Endothelial cell of umbilical vein (primary cell): Measurements from ENCODE around the gene USP2. TPM values are rescaled to one million over a fixed set of nuclear protein-coding genes. Genes with fewer than 3 reads are reported as not detected.
A peak's percentile ranks its signal among the peaks of the same experiment; 100 is the strongest.

Experiments used
- BruUV-seq: library from RNA; stranded (reverse); fragments of 400-500 nt; replicated peaks from 2 replicates; lab custom pipeline; 2021; lab: Mats Ljungman, UMichigan
- CTCF ChIA-PET: fragments of 300-600, 350-600 bp; sonication (Branson Sonifier 250); formaldehyde crosslinking; loops from one replicate; lab custom pipeline; 2021; ENCODE audit warnings: antibody characterized with exemption, inconsistent platforms; lab: Charles Lee
- POLR2A ChIA-PET: fragments of 300-600, 350-600 bp; sonication (Branson Sonifier 250); formaldehyde crosslinking; loops from one replicate; lab custom pipeline; 2021; ENCODE audit warnings: antibody characterized with exemption, inconsistent platforms; lab: Charles Lee
- DNase-seq: peaks from one replicate; pipeline ENCODE4 v3.0.0-alpha.2; 2011; ENCODE audit warnings: low read depth, low spot score
- FAIRE-seq: peaks from 2 replicates; lab custom pipeline; 2011; peaks lifted over from hg19 to GRCh38; lab: Jason Lieb, UNC
- H2AFZ ChIP-seq: 2 replicates; pipeline ENCODE4 v1.6.0; 2012; ENCODE audit warnings: low read depth, low read length, control low read depth, inconsistent platforms
- H3K27ac ChIP-seq: 2 replicates; pipeline ENCODE4 v1.5.1; 2011; ENCODE audit warnings: low read depth, mild to moderate bottlenecking, control low read depth, low read length, moderate library complexity; ENCODE audit not compliant: insufficient read depth
- H3K27me3 ChIP-seq, 2 experiments: 2 replicates each; pipeline versions ENCODE4 v1.6.0 to v1.6.1; 2011; ENCODE audit warnings: low read length in 2 of 2, mixed read lengths in 1 of 2; ENCODE audit not compliant: control insufficient read depth in 2 of 2, insufficient read depth in 2 of 2
- H3K36me3 ChIP-seq, 2 experiments: 2 replicates in 1 of 2; 3 replicates in 1 of 2; pipeline ENCODE4 v1.5.1; 2011; ENCODE audit warnings: low read length in 2 of 2, mild to moderate bottlenecking in 1 of 2, moderate library complexity in 1 of 2; ENCODE audit not compliant: control insufficient read depth in 2 of 2, insufficient read depth in 2 of 2; ENCODE audit errors: extremely low read depth in 1 of 2
- H3K4me1 ChIP-seq: 3 replicates; pipeline ENCODE4 v1.5.1; 2011; ENCODE audit warnings: mild to moderate bottlenecking, low read length; ENCODE audit not compliant: control insufficient read depth, insufficient read depth; ENCODE audit errors: extremely low read depth
- H3K4me2 ChIP-seq: 2 replicates; pipeline ENCODE4 v1.6.1; 2011; ENCODE audit warnings: low read length, control low read depth, mixed read lengths; ENCODE audit not compliant: insufficient read depth
- H3K4me3 ChIP-seq, 3 experiments: fragments of 200-600 bp in 1 of 3; sonication (generic), shearing (Covaris generic) in 1 of 3; replicated peaks in 1 of 3; 2 replicates each; pipeline ENCODE4 v1.5.1; 2011 to 2016; ENCODE audit warnings: control low read depth in 3 of 3, low read length in 3 of 3, mild to moderate bottlenecking in 2 of 3, inconsistent platforms in 1 of 3, low read depth in 1 of 3, moderate library complexity in 1 of 3; ENCODE audit not compliant: insufficient read depth in 1 of 3
- H3K79me2 ChIP-seq: 2 replicates; pipeline ENCODE4 v1.6.0; 2012; ENCODE audit warnings: low read length, inconsistent platforms; ENCODE audit not compliant: control insufficient read depth, insufficient read depth
- H3K9ac ChIP-seq: replicated peaks from 2 replicates; pipeline ENCODE3; 2011; ENCODE audit warnings: low read length, control low read depth; ENCODE audit not compliant: insufficient read depth; ENCODE audit errors: extremely low read depth
- H3K9me1 ChIP-seq: replicated peaks from 3 replicates; pipeline ENCODE4 v1.6.0; 2011; ENCODE audit warnings: mild to moderate bottlenecking, low read length; ENCODE audit not compliant: control insufficient read depth, insufficient read depth; ENCODE audit errors: extremely low read depth
- H3K9me3 ChIP-seq: replicated peaks from 2 replicates; pipeline ENCODE4 v1.5.1; 2012; ENCODE audit warnings: low read length, inconsistent platforms; ENCODE audit not compliant: control insufficient read depth, insufficient read depth
- H4K20me1 ChIP-seq: replicated peaks from 2 replicates; pipeline ENCODE3; 2011; ENCODE audit warnings: mild to moderate bottlenecking, low read length; ENCODE audit not compliant: control insufficient read depth, insufficient read depth; ENCODE audit errors: extremely low read depth
- EZH2 ChIP-seq: IDR thresholded peaks from 2 replicates; pipeline ENCODE4 v1.6.1; 2012; ENCODE audit warnings: borderline replicate concordance, low read depth, mild to moderate bottlenecking, moderate library complexity, low read length, inconsistent platforms; ENCODE audit not compliant: severe bottlenecking
- FOS ChIP-seq: IDR thresholded peaks from 2 replicates; pipeline ENCODE4 v1.6.1; 2011; ENCODE audit warnings: mild to moderate bottlenecking, low read length, moderate library complexity, borderline replicate concordance; ENCODE audit not compliant: insufficient read depth
- GATA2 ChIP-seq: IDR thresholded peaks from 2 replicates; pipeline ENCODE4 v1.7.0; 2011; ENCODE audit warnings: low read depth, mild to moderate bottlenecking, moderate library complexity, mixed read lengths, low read length; ENCODE audit not compliant: insufficient read length, insufficient read depth
- JUN ChIP-seq: IDR thresholded peaks from 2 replicates; pipeline ENCODE4 v1.6.1; 2011; ENCODE audit warnings: borderline replicate concordance, low read depth; ENCODE audit not compliant: insufficient read length, insufficient read depth
- MYC ChIP-seq: IDR thresholded peaks from one replicate; pipeline ENCODE4 v1.6.1; 2011; ENCODE audit warnings: mild to moderate bottlenecking, low read depth, low read length
- POLR2A ChIP-seq: IDR thresholded peaks from 2 replicates; pipeline ENCODE4 v1.6.1; 2012; ENCODE audit warnings: low read depth, mild to moderate bottlenecking, control low read depth, low read length
- POLR2AphosphoS5 ChIP-seq: IDR thresholded peaks from 2 replicates; pipeline ENCODE4 v1.6.1; 2012; ENCODE audit warnings: low read depth, mild to moderate bottlenecking, control low read depth, low read length, moderate library complexity; ENCODE audit not compliant: insufficient read depth
- dilution Hi-C: fragments of 300-500 bp; cut with MboI; formaldehyde crosslinking; loops from one replicate; pipeline ENCODE4 v1.15.0; 2019; ENCODE audit warnings: low sequenced_read_pairs; ENCODE audit not compliant: extremely low pct_ligation_motif_present
- intact Hi-C: fragments of 100-400 bp; cut with micrococcal nuclease; formaldehyde crosslinking; loops from one replicate; pipeline ENCODE4 v1.10.0; 2022
- polyA plus RNA-seq, 4 experiments: library from polyadenylated mRNA; depleted of rRNA in 3 of 4; stranded (reverse) in 3 of 4; unstranded in 1 of 4; fragments of >200 nt; gene quantifications; 2 replicates each; pipeline versions ENCODE4 v1.2.1 to v1.2.3, GENCODE V29; 2011 to 2012; ENCODE audit warnings: missing spikeins in 1 of 4
- total RNA-seq: library from RNA; stranded (reverse); gene quantifications from 2 replicates; pipeline ENCODE4 v1.2.3, GENCODE V29; 2021
- TF ChIP-seq, protein P1 (sequence below): IDR thresholded peaks from 2 replicates; pipeline ENCODE4 v1.6.1; 2011; ENCODE audit not compliant: insufficient read depth, insufficient read length
- TF ChIP-seq, protein P2 (sequence below), 2 donors: IDR thresholded peaks; 1 replicate in 1 of 2; 2 replicates in 1 of 2; pipeline ENCODE4 v1.5.1; 2011; ENCODE audit warnings: low read length in 2 of 2, mild to moderate bottlenecking in 2 of 2, moderate library complexity in 2 of 2, control low read depth in 1 of 2, inconsistent platforms in 1 of 2, low read depth in 1 of 2; ENCODE audit not compliant: insufficient read depth in 1 of 2; ENCODE audit errors: extremely low read depth in 1 of 2

The USP2 gene
- total and polyA plus RNA-seq, 2 donors (not counting 3 experiments of a cell fraction or from before 2014, with no cell fraction given) = 0.21 to 1.2 TPM

DNA sequence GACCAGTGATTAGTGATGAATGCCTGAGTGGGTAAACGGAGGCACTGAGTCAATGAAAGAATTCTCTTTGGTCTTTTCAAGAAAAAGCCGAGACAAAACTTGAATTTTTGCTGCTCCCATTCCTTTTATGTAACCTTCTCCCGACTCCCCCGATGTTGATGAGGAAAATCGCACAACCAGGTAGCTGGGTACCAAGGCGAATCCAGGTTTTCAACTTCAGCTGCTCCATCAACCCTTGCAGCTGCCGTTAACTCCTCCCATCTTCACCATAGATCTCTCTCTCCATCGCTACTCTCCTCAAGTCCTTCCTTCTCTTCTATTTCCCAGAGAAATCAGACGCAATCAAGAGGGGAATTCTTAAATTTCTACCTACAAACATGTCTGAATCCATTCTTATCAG, 611 bp upstream of the USP2 start:
- Histone ChIP-seq H3K27me3 (peaks cover 7 to 14% of the 10 kb centered on the region in 2 experiments), H3K9ac (peak overlapping the region; percentile 17), H2AFZ (peak overlapping the region; percentile 56), H3K36me3 (no peaks in the 10 kb centered on the region), H3K79me2 (no peaks in the 10 kb centered on the region), H3K4me1 (peaks cover 10% of the 10 kb centered on the region), H3K4me2 (peak overlapping the region; percentile 75), H3K4me3 (peak overlapping the region in 2 of 3 experiments; percentile 31 to 41), H3K27ac (no peak overlapping the region), H3K9me1 (no peaks in the 10 kb centered on the region), H4K20me1 (no peaks in the 10 kb centered on the region), H3K9me3 (no peaks in the 10 kb centered on the region)
- intact Hi-C loops (no loop called here), dilution Hi-C loops (no loop called here)
- POLR2A ChIA-PET = no interaction called here
- CTCF ChIA-PET = interaction anchor here (1.3 to 4.6 kb wide), 4 partner anchors 26 to 95 kb away, joined by 5 to 44 read pairs (median 21); partner anchors contain the start of gene C1QTNF5
- BruUV-seq = no TSS peak
- no peak for DNase-seq
- no peak for TF ChIP-seq POLR2A
- TF ChIP-seq, protein P1, sequence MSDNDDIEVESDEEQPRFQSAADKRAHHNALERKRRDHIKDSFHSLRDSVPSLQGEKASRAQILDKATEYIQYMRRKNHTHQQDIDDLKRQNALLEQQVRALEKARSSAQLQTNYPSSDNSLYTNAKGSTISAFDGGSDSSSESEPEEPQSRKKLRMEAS = no peak
- FAIRE-seq = no peak

DNA sequence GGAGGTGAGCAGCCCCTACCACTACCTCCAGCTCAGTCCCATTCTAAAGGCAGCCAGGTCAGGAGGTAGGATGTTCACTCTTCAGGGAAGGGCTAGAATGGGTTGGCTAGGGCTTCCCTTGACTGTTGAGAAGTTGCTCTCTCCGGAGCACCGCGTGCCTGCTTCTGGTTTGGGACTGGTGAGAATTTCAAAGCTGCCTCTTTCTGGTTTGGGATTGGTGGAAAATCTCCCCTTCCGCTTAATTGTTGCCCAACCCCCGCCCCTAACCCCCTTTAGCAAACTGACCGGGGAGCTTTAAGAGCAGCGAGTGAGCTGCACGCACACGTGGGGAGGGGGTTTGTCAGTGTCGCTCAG, 686 bp downstream of the USP2 start:
- peak overlapping the region in 2 of 3 experiments; percentile 39 to 51 for H3K4me3 ChIP-seq

More for the DNA sequence above, 686 bp downstream of the USP2 start:
- H3K9ac ChIP-seq = no peak overlapping the region
- TF ChIP-seq JUN = no peak
- no peak for TF ChIP-seq GATA2
- no peak for TF ChIP-seq POLR2AphosphoS5
- TF ChIP-seq MYC = no peak
- TF ChIP-seq, protein P2, sequence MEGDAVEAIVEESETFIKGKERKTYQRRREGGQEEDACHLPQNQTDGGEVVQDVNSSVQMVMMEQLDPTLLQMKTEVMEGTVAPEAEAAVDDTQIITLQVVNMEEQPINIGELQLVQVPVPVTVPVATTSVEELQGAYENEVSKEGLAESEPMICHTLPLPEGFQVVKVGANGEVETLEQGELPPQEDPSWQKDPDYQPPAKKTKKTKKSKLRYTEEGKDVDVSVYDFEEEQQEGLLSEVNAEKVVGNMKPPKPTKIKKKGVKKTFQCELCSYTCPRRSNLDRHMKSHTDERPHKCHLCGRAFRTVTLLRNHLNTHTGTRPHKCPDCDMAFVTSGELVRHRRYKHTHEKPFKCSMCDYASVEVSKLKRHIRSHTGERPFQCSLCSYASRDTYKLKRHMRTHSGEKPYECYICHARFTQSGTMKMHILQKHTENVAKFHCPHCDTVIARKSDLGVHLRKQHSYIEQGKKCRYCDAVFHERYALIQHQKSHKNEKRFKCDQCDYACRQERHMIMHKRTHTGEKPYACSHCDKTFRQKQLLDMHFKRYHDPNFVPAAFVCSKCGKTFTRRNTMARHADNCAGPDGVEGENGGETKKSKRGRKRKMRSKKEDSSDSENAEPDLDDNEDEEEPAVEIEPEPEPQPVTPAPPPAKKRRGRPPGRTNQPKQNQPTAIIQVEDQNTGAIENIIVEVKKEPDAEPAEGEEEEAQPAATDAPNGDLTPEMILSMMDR (IDR thresholded peaks at IDR 0.05; ENCODE audit: extremely low read depth in 1 of 2, insufficient read depth in 1 of 2, low read depth in 1 of 2, low read length in 2 of 2) = no peak
- TF ChIP-seq, protein P1 = no peak
- no peak for TF ChIP-seq EZH2
- no peak for TF ChIP-seq FOS
- TF ChIP-seq POLR2A = no peak
- intact Hi-C loops (loop anchor here (1.0 to 2.0 kb wide), 3 partner anchors 60 to 237 kb away; no protein-coding TSS in a partner anchor), dilution Hi-C loops (no loop called here)
- peak overlapping the region; percentile 56 for H3K4me2 ChIP-seq
- H2AFZ ChIP-seq = peak overlapping the region; percentile 86
- no peak for DNase-seq
- no peaks in the 10 kb centered on the region for H3K9me3 ChIP-seq
- H3K79me2 ChIP-seq = no peaks in the 10 kb centered on the region
- BruUV-seq = no TSS peak
- ChIA-PET CTCF (interaction anchor here (0.8 to 4.6 kb wide), 12 partner anchors 9 to 97 kb away, joined by 3 to 44 read pairs (median 5); partner anchors contain the start of gene C1QTNF5), POLR2A (interaction anchor here (0.6 kb wide), 1 partner anchor 78 kb away, joined by 5 read pairs; no protein-coding TSS in a partner anchor)
- H3K36me3 ChIP-seq = no peaks in the 10 kb centered on the region
- H3K9me1 ChIP-seq = no peaks in the 10 kb centered on the region
- no peak overlapping the region for H3K27ac ChIP-seq
- no peak for FAIRE-seq
- H3K27me3 ChIP-seq = peaks cover 7 to 14% of the 10 kb centered on the region in 2 experiments
- H4K20me1 ChIP-seq = no peaks in the 10 kb centered on the region
- peaks cover 10% of the 10 kb centered on the region for H3K4me1 ChIP-seq
